ENCODE results near the gene MAST4.

MAST4 gene

GRCh38 chr5:67154556-67155206 lies 558.5 kb downstream of the MAST4 start (continued):
- TF ChIP-seq, protein P1, sequence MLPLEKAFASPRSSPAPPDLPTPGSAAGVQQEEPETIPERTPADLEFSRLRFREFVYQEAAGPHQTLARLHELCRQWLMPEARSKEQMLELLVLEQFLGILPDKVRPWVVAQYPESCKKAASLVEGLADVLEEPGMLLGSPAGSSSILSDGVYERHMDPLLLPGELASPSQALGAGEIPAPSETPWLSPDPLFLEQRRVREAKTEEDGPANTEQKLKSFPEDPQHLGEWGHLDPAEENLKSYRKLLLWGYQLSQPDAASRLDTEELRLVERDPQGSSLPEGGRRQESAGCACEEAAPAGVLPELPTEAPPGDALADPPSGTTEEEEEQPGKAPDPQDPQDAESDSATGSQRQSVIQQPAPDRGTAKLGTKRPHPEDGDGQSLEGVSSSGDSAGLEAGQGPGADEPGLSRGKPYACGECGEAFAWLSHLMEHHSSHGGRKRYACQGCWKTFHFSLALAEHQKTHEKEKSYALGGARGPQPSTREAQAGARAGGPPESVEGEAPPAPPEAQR (tag by site-specific recombination; IDR thresholded peaks at IDR 0.05): no peak
- TF ChIP-seq ZBTB20 (tag by site-specific recombination; IDR thresholded peaks at IDR 0.05) (no peak), ZNF747 (tag by site-specific recombination; IDR thresholded peaks at IDR 0.05) (no peak), ATF2 (tag by site-specific recombination; IDR thresholded peaks at IDR 0.05; ENCODE audit: low read depth) (no peak), ZNF148 (tag by site-specific recombination; IDR thresholded peaks at IDR 0.05; ENCODE audit: borderline replicate concordance) (no peak), ZNF433 (tag by site-specific recombination; IDR thresholded peaks at IDR 0.05; ENCODE audit: low read depth) (no peak), ZNF664 (tag by site-specific recombination; IDR thresholded peaks at IDR 0.05) (no peak), ZNF157 (tag by site-specific recombination; IDR thresholded peaks at IDR 0.05) (no peak), ZNF660 (tag by site-specific recombination; IDR thresholded peaks at IDR 0.05) (no peak), TCF7L2 (IDR thresholded peaks at IDR 0.05; ENCODE audit: borderline replicate concordance, low read depth, low read length) (no peak)

DNA sequence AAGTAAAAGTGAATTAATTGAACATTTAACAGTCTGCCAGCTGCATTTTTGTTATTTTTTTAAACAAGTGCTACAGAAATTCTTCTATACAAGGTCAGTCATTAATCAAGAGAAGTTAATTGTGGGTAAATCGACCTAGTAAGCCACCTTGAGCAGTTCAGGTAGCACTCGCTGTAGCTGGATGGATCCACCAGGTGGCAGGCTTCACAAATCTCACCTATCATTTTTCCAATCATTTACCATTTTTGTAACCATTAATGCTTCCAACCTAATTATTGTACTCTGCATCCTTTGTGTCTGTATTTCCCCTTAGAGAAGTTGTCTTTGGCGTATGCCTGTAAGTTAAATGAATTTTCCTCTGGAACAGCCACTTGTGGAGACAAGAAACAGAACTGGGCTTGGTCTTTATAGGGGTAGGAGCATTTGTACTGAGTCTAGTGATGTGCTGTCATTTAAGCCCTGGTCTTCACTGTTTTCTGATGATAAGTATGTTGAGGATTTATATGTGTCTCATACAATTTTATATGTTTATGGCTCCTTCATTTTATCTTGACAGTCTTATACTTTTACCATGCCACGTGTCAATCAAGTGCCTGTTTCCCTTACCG lies 560.9 kb downstream of the MAST4 start:
- Histone ChIP-seq H3K27ac (ENCODE audit: extremely low read depth, low read depth, low read length) (no peak overlapping the region), H3K9me3 (ENCODE audit: control insufficient read depth, insufficient read depth, low read depth, low read length) (no peaks in the 10 kb centered on the region), H3K4me1 (ENCODE audit: control insufficient read depth, insufficient read depth, low read length) (no peaks in the 10 kb centered on the region), H3K36me3 (ENCODE audit: control insufficient read depth in 2 of 2, insufficient read depth in 1 of 2, low read length in 2 of 2) (peaks cover 0 to 19% of the 10 kb centered on the region in 2 experiments; a peak in 2 of 3 replicates), H3K4me3 (ENCODE audit: low read depth, low read length) (no peak overlapping the region)
- POLR2A ChIA-PET: no interaction called here
- CTCF ChIA-PET: interaction anchor here (0.6 to 3.3 kb wide), 21 partner anchors 10 to 1095 kb away, joined by 3 to 30 read pairs (median 4); no protein-coding TSS in a partner anchor
- TF ChIP-seq CTCF (tag by site-specific recombination; IDR thresholded peaks at IDR 0.05): peak; percentile 68
- no peak for TF ChIP-seq KLF1 (tag by site-specific recombination; IDR thresholded peaks at IDR 0.05)
- TF ChIP-seq ZNF654 (tag by site-specific recombination; IDR thresholded peaks at IDR 0.05; ENCODE audit: low read depth): peak; percentile 51

DNA sequence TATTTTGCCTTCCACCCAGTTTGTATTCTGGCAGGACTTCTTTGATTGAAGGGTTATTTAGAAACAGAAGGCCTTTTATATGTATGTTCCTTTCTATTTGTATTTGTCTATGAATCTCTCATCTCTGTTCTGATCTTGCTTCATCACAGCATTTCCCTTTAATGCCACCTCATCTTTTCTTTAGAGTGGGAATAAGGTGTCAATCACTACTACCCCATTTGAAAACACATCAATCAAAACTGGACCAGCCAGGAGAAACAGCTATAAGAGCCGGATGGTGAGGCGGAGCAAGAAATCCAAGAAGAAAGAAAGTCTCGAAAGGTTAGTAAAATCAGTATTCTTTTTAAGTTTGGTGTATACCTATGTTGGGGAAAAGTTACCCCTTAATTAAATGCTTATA lies 564.1 kb downstream of the MAST4 start:
- no peak for TF ChIP-seq CTCF (tag by site-specific recombination; IDR thresholded peaks at IDR 0.05)
- TF ChIP-seq, protein P2, sequence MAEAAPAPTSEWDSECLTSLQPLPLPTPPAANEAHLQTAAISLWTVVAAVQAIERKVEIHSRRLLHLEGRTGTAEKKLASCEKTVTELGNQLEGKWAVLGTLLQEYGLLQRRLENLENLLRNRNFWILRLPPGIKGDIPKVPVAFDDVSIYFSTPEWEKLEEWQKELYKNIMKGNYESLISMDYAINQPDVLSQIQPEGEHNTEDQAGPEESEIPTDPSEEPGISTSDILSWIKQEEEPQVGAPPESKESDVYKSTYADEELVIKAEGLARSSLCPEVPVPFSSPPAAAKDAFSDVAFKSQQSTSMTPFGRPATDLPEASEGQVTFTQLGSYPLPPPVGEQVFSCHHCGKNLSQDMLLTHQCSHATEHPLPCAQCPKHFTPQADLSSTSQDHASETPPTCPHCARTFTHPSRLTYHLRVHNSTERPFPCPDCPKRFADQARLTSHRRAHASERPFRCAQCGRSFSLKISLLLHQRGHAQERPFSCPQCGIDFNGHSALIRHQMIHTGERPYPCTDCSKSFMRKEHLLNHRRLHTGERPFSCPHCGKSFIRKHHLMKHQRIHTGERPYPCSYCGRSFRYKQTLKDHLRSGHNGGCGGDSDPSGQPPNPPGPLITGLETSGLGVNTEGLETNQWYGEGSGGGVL (tag by site-specific recombination; IDR thresholded peaks at IDR 0.05): no peak
- H3K4me1 ChIP-seq (ENCODE audit: control insufficient read depth, insufficient read depth, low read length): no peaks in the 10 kb centered on the region
- no peaks in the 10 kb centered on the region for H3K9me3 ChIP-seq (ENCODE audit: control insufficient read depth, insufficient read depth, low read depth, low read length)
- no peak overlapping the region for H3K4me3 ChIP-seq (ENCODE audit: low read depth, low read length)
- POLR2A ChIA-PET: no interaction called here
- CTCF ChIA-PET: interaction anchor here (1.3 kb wide), 1 partner anchor 49 kb away, joined by 3 read pairs; no protein-coding TSS in a partner anchor
- H3K36me3 ChIP-seq (ENCODE audit: control insufficient read depth in 2 of 2, insufficient read depth in 1 of 2, low read length in 2 of 2): peaks cover 0 to 31% of the 10 kb centered on the region in 2 experiments; a peak in 2 of 3 replicates
- no peak overlapping the region for H3K27ac ChIP-seq (ENCODE audit: extremely low read depth, low read depth, low read length)
